Spleen (tissue), 11 donors: ENCODE measurements around the gene GUCA1A. TPM values are rescaled to one million over a fixed set of nuclear protein-coding genes. Genes with fewer than 3 reads are reported as not detected.
A peak's percentile ranks its signal among the peaks of the same experiment; 100 is the strongest.
"Not testable (repeated sequence)": the region's sequence is repeated elsewhere in the genome, so short reads cannot be mapped to it uniquely, and the experiment has no call there.

Source experiments
- DNase-seq: peaks from one replicate; pipeline ENCODE4 v3.0.0-alpha.2; 2020
- H3K27ac ChIP-seq, 8 donors: fragments of 200-600 bp; sonication (generic) in 7 of 8; 1 replicate in 4 of 8; 2 replicates in 4 of 8; pipeline versions ENCODE4 v1.5.0 to v1.8.0; 2016 to 2021; ENCODE audit warnings: inconsistent platforms in 4 of 8, mild to moderate bottlenecking in 4 of 8, moderate library complexity in 1 of 8
- H3K27me3 ChIP-seq, 7 donors: fragments of 200-600 bp; sonication (generic) in 6 of 7; replicated peaks in 1 of 7; 1 replicate in 4 of 7; 2 replicates in 3 of 7; pipeline versions ENCODE4 v1.5.0 to v1.8.0; 2016 to 2021; ENCODE audit warnings: inconsistent platforms in 3 of 7, mild to moderate bottlenecking in 1 of 7
- H3K36me3 ChIP-seq, 6 donors: fragments of 200-600 bp; sonication (generic) in 5 of 6; 1 replicate in 4 of 6; 2 replicates in 2 of 6; pipeline versions ENCODE4 v1.5.0 to v1.8.0; 2016 to 2021; ENCODE audit warnings: inconsistent platforms in 2 of 6
- H3K4me1 ChIP-seq, 6 donors: fragments of 200-600 bp; sonication (generic) in 5 of 6; 1 replicate in 3 of 6; 2 replicates in 3 of 6; pipeline versions ENCODE4 v1.5.0 to v1.8.0; 2016 to 2021; ENCODE audit warnings: inconsistent platforms in 3 of 6
- H3K4me3 ChIP-seq, 8 donors: fragments of 200-600 bp; sonication (generic) in 7 of 8; 1 replicate in 4 of 8; 2 replicates in 4 of 8; pipeline versions ENCODE4 v1.5.0 to v1.8.0; 2016 to 2021; ENCODE audit warnings: inconsistent platforms in 4 of 8, mild to moderate bottlenecking in 4 of 8, moderate library complexity in 2 of 8
- H3K9me3 ChIP-seq, 8 donors: fragments of 200-600 bp; sonication (generic) in 7 of 8; 1 replicate in 4 of 8; 2 replicates in 4 of 8; pipeline versions ENCODE4 v1.5.0 to v1.8.0; 2016 to 2021; ENCODE audit warnings: inconsistent platforms in 4 of 8
- CTCF ChIP-seq, 11 experiments: fragments of 200-600 bp in 7 of 11; fragments of 450-650 bp in 4 of 11; sonication (generic) in 4 of 11; IDR thresholded peaks in 8 of 11; conservative IDR thresholded peaks in 3 of 11; 1 replicate in 7 of 11; 2 replicates in 4 of 11; pipeline versions ENCODE4 v1.4.0 to v1.8.0; 2016 to 2021; ENCODE audit warnings: antibody characterized with exemption in 11 of 11, inconsistent platforms in 4 of 11, mild to moderate bottlenecking in 1 of 11
- POLR2A ChIP-seq, 3 donors: fragments of 450-650 bp; IDR thresholded peaks; one replicate each; pipeline ENCODE4 v1.5.1; 2017; ENCODE audit warnings: antibody characterized with exemption in 3 of 3, mild to moderate bottlenecking in 1 of 3
- POLR2AphosphoS5 ChIP-seq, 3 donors: sonication (generic); formaldehyde crosslinking; IDR thresholded peaks; one replicate each; pipeline ENCODE4 v1.5.1; 2017; ENCODE audit warnings: antibody characterized with exemption in 3 of 3
- WGBS, 5 donors: extraction: QIAGEN DNeasy Blood & Tissue Kit in 3 of 5; methylation state at CpG; one replicate each; pipeline versions ENCODE4 v1.1.5 to v1.1.7; 2013 to 2018; 5-methylcytosine and 5-hydroxymethylcytosine counted together
- intact Hi-C: fragments of 100-400 bp; cut with DNase I; formaldehyde crosslinking; loops from one replicate; pipeline ENCODE4 v1.15.0; 2023; ENCODE audit warnings: low total_unique reads
- polyA plus RNA-seq, 3 donors: library from polyadenylated mRNA; stranded (reverse); fragments of 200-250 nt; gene quantifications; one replicate each; pipeline ENCODE4 v1.2.1, GENCODE V29; 2013
- total RNA-seq, 7 donors: library from RNA; depleted of rRNA in 3 of 7; stranded (reverse); fragments of >200 nt in 3 of 7; fragmentation: NEBNext Ultra II Directional in 4 of 7; extraction: Animal tissue kit (Norgen Biotek cat#: 25700) in 4 of 7; gene quantifications; one replicate each; pipeline versions ENCODE4 v1.1.0 to v1.2.1, GENCODE V29; 2016 to 2021
- donor health status: healthy with polysubstance abuse.
- donor health status: DM: no; HTN: no; CAD: no; lungs with moderate emphysema.
- donor health status: DM: no; HTN: no; CAD: no.
- donor health status: Bipolar disorder and iron deficiency.
- donor health status: healthy.
- donor health status: DM: no; HTN: no; CAD: no.
- donor health status: DM: yes; HTN: yes; CAD: no.

Gene GUCA1A
- total and polyA plus RNA-seq, 10 donors: 0.11 TPM; not detected in 9

GRCh38 chr6:42190554-42191183 is 17.5 kb downstream of the GUCA1A start:
- WGBS, 5 donors: 71 to 85% (median 76%) methylated on average over 5 of the region's 5 CpGs
- Histone ChIP-seq H3K36me3 (peaks cover 0 to 4% (median 0%) of the 10 kb centered on the region in 6 donors), H3K27me3 (no peaks in the 10 kb centered on the region), H3K27ac (no peak overlapping the region), H3K4me3 (no peak overlapping the region), H3K4me1 (no peaks in the 10 kb centered on the region), H3K9me3 (no peaks in the 10 kb centered on the region)
- intact Hi-C loops: no loop called here
- DNase-seq: no peak
- no peak for TF ChIP-seq POLR2A (IDR thresholded peaks at IDR 0.05)
- peak in 1 of 3 donors; percentile 28 for TF ChIP-seq POLR2AphosphoS5 (IDR thresholded peaks at IDR 0.05)

- H3K27ac ChIP-seq, H3K4me3 ChIP-seq, H3K36me3 ChIP-seq, H3K9me3 ChIP-seq, H3K4me1 ChIP-seq, intact Hi-C loops, DNase-seq, H3K27me3 ChIP-seq: not testable (repeated sequence)
- WGBS, 5 donors: 91 to 97% (median 93%) methylated on average over 5 of the region's 5 CpGs
These were observed 19.2 kb downstream of the GUCA1A start for GRCh38 chr6:42192385-42192784.

- H3K4me1 ChIP-seq: no peaks in the 10 kb centered on the region
- TF ChIP-seq POLR2A (IDR thresholded peaks at IDR 0.05) (no peak), CTCF (IDR thresholded peaks at IDR 0.05 in 8 of 11, conservative IDR thresholded peaks at IDR 0.05 in 3 of 11) (no peak), POLR2AphosphoS5 (IDR thresholded peaks at IDR 0.05) (no peak)
- WGBS, 5 donors: 66 to 81% (median 73%) methylated on average over 5 to 8 of the region's 8 CpGs
- no peaks in the 10 kb centered on the region for H3K27me3 ChIP-seq
- no peak overlapping the region for H3K4me3 ChIP-seq
- H3K9me3 ChIP-seq: no peaks in the 10 kb centered on the region
- intact Hi-C loops: no loop called here
- no peak overlapping the region for H3K27ac ChIP-seq
- DNase-seq: no peak
- peaks cover 0 to 4% (median 0%) of the 10 kb centered on the region in 6 donors for H3K36me3 ChIP-seq
These were observed 20.3 kb downstream of the GUCA1A start for GRCh38 chr6:42193491-42193894.

- 90 to 95% (median 92%) methylated on average over 5 of the region's 5 CpGs for WGBS, 5 donors
These were observed 20.9 kb downstream of the GUCA1A start for GRCh38 chr6:42194056-42194455.

More at GRCh38 chr6:42194056-42194455, 20.9 kb downstream of the GUCA1A start:
- Histone ChIP-seq H3K4me1 (no peaks in the 10 kb centered on the region), H3K4me3 (no peak overlapping the region), H3K9me3 (no peaks in the 10 kb centered on the region), H3K27ac (no peak overlapping the region), H3K36me3 (peaks cover 0 to 4% (median 0%) of the 10 kb centered on the region in 6 donors), H3K27me3 (no peaks in the 10 kb centered on the region)
- TF ChIP-seq POLR2AphosphoS5 (IDR thresholded peaks at IDR 0.05) (no peak), POLR2A (IDR thresholded peaks at IDR 0.05) (no peak), CTCF (IDR thresholded peaks at IDR 0.05 in 8 of 11, conservative IDR thresholded peaks at IDR 0.05 in 3 of 11) (no peak)
- no peak for DNase-seq
- intact Hi-C loops: no loop called here
